ENCODE data around the gene ARL5B. TPM values are rescaled to one million over a fixed set of nuclear protein-coding genes. Genes with fewer than 3 reads are reported as not detected.
A peak's percentile ranks its signal among the peaks of the same experiment; 100 is the strongest.

The ARL5B gene
- total and polyA plus RNA-seq, 8 donors, result 2.1 to 10.0 (median 6.2) TPM

DNA sequence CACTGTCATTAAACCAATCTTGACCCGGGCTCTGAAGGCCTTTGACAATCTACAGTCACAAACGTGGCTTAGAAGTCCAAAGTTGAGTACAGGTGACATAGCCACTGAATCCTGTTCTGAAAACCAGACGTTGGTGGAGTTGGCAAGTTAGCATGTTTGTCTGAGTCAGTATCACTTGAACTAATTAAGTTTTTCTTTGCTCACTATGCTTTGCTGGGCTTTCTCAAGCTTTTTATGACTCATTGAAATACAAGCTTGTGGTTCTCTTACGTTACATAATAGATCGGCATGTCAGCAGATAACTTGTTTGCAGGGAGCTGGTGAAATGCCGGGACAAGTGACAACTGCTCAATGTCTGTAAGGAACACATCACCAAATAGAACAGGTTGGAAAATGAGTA, 53.8 kb downstream of the ARL5B start:
- no peak for FAIRE-seq
- TF ChIP-seq, protein P1, sequence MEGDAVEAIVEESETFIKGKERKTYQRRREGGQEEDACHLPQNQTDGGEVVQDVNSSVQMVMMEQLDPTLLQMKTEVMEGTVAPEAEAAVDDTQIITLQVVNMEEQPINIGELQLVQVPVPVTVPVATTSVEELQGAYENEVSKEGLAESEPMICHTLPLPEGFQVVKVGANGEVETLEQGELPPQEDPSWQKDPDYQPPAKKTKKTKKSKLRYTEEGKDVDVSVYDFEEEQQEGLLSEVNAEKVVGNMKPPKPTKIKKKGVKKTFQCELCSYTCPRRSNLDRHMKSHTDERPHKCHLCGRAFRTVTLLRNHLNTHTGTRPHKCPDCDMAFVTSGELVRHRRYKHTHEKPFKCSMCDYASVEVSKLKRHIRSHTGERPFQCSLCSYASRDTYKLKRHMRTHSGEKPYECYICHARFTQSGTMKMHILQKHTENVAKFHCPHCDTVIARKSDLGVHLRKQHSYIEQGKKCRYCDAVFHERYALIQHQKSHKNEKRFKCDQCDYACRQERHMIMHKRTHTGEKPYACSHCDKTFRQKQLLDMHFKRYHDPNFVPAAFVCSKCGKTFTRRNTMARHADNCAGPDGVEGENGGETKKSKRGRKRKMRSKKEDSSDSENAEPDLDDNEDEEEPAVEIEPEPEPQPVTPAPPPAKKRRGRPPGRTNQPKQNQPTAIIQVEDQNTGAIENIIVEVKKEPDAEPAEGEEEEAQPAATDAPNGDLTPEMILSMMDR (IDR thresholded peaks at IDR 0.05), result no peak
- H3K27ac ChIP-seq, result no peak overlapping the region

DNA sequence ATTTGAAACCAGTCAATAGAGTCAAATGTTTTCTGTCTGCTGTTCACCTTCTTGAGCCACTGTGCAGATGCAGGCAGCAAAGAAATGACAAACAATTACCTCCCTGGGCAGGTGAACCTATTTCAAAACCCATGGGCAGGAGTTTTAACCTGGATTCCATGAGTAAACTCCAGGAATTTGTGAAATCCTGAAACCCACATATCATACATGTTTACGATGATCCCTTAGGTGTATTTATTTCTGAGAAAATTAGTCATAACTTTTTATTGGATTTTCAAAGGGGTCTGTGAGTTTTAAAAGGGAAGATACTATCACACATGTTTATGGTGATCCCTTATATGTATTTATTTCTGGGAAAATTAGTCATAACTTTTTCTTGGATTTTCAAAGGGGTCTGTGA, 59.8 kb downstream of the ARL5B start:
- Histone ChIP-seq H3K4me3 (no peak overlapping the region), H3K4me1 (no peaks in the 10 kb centered on the region), H3K9me3 (no peaks in the 10 kb centered on the region), H3K27me3 (no peaks in the 10 kb centered on the region), H3K27ac (no peak overlapping the region), H3K36me3 (no peaks in the 10 kb centered on the region)
- 94% methylated on average over 1 of the region's 1 CpG for WGBS, 2 donors
- DNase-seq, result no peak
- no peak for FAIRE-seq
- no peak for ATAC-seq
- intact Hi-C loops (cut with DNase I), result no loop called here
- TF ChIP-seq, protein P1 (IDR thresholded peaks at IDR 0.05), result no peak

More for the DNA sequence above, 53.8 kb downstream of the ARL5B start:
- intact Hi-C loops (cut with DNase I), result no loop called here
- Histone ChIP-seq H3K4me3 (no peak overlapping the region), H3K27me3 (no peaks in the 10 kb centered on the region), H3K36me3 (no peaks in the 10 kb centered on the region), H3K4me1 (no peaks in the 10 kb centered on the region), H3K9me3 (no peaks in the 10 kb centered on the region)
- ATAC-seq (peak in 2 of 4 donors; percentile 26 to 56), DNase-seq (no peak)
- WGBS, 2 donors, result 41 to 50% methylated on average over 6 of the region's 6 CpGs

DNA sequence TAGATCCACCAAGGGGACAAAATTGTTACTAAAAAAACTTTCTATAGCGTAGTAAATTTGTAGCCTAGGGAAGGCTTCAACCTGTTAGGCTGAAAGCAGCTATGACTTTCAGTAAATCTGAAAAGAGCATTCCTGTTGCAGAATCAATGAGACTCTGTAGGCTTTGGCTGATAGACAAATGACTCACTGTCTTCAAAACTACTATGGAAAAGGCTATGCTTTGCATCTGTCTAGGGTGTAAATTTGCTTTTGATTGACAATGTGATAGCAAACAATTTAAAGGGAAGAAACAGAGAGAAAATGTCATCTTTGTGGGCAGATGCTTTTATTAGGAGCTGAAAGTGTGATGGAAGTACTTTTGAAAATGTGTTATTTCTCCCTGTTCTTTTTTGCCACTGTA, 60.6 kb downstream of the ARL5B start:
- no peaks in the 10 kb centered on the region for H3K27me3 ChIP-seq
- H3K36me3 ChIP-seq, result no peaks in the 10 kb centered on the region
- intact Hi-C loops (cut with DNase I), result no loop called here
- WGBS, 2 donors, result 81 to 86% methylated on average over 1 of the region's 1 CpG
- DNase-seq (no peak), FAIRE-seq (no peak), ATAC-seq (no peak)
- no peaks in the 10 kb centered on the region for H3K4me1 ChIP-seq
- no peak overlapping the region for H3K27ac ChIP-seq
- H3K4me3 ChIP-seq, result no peak overlapping the region
- TF ChIP-seq, protein P1 (IDR thresholded peaks at IDR 0.05), result no peak
- no peaks in the 10 kb centered on the region for H3K9me3 ChIP-seq

DNA sequence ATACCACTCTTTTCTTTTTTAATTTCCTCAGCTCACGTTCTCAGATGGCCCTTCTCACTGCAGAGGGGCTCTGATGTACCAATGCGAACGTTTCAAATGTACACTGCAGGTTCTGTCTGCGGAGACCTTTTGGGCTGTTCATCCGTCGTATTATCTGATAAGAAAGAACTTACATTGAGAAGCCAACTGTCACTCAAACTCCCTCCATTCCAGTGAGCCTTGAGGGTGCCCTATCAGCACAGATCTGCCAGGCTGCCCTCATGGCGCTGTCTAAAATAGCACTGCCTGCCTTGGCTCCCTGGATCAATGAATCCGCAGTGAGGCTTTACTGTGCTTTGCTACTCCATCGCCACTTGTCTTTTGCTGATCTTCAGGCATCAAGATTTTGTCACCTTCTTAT, 61.8 kb downstream of the ARL5B start:
- DNase-seq, result no peak
- H3K4me1 ChIP-seq, result no peaks in the 10 kb centered on the region
- TF ChIP-seq, protein P1 (IDR thresholded peaks at IDR 0.05), result no peak
- no peak for ATAC-seq
- H3K4me3 ChIP-seq, result no peak overlapping the region
- 42% methylated on average over 9 of the region's 9 CpGs for WGBS, 2 donors
- no peaks in the 10 kb centered on the region for H3K36me3 ChIP-seq
- H3K27me3 ChIP-seq, result no peaks in the 10 kb centered on the region
- no peak for FAIRE-seq
- no peaks in the 10 kb centered on the region for H3K9me3 ChIP-seq
- intact Hi-C loops (cut with DNase I), result no loop called here
- H3K27ac ChIP-seq, result no peak overlapping the region

DNA sequence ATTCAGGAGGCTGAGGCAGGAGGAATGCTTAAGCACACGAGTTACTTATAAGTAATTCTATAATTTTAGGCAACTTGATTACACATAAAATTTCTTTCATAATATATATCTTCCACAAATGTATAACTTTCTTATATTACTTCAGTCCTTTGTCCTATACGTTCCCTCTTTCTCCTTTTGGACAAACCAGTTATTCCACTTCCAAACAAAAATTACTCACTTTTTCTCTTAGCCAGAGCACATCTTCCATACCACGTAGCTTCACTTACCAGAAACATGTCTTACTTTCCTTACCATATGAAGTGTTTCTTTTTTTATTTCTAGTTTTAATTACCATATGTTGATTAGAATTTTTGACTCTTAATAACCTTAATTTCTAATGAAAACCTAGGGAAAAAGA, 64.6 kb downstream of the ARL5B start:
- H3K27ac ChIP-seq, result no peak overlapping the region
- no peaks in the 10 kb centered on the region for H3K4me1 ChIP-seq
- H3K27me3 ChIP-seq, result no peaks in the 10 kb centered on the region
- H3K4me3 ChIP-seq, result no peak overlapping the region
- no peaks in the 10 kb centered on the region for H3K9me3 ChIP-seq
- ATAC-seq (no peak), FAIRE-seq (no peak), DNase-seq (no peak)
- TF ChIP-seq, protein P1 (IDR thresholded peaks at IDR 0.05), result no peak
- intact Hi-C loops (cut with DNase I), result no loop called here
- WGBS, 2 donors, result 33 to 42% methylated on average over 3 of the region's 3 CpGs
- H3K36me3 ChIP-seq, result no peaks in the 10 kb centered on the region

Other genes starting within 250 kb of the ARL5B start
- gene NSUN6, start 7.8 kb upstream of the ARL5B start, total RNA-seq, result 10 to 100 TPM in 1 of 6 donors, 1 to 10 TPM in 5; 7.3 to 11.6 (median 8.5) TPM
- 10 to 100 TPM in 1 of 2 donors, 1 to 10 TPM in 1; 8.4 to 16.5 TPM for gene NSUN6, start 7.8 kb upstream of the ARL5B start, polyA plus RNA-seq